ENCODE data around the gene NPEPL1. TPM values are rescaled to one million over a fixed set of nuclear protein-coding genes. Genes with fewer than 3 reads are reported as not detected.

NPEPL1 gene
- total and polyA plus RNA-seq, 2 donors (not counting 3 experiments of a cell fraction or from before 2014, with no cell fraction given): 22.5 to 40.8 TPM

GRCh38 chr20:58755766-58756449 lies 63.3 kb downstream of the NPEPL1 start:
- Histone ChIP-seq H3K4me1 (ENCODE audit: control insufficient read depth, extremely low read depth, insufficient read depth, low read length) (no peaks in the 10 kb centered on the region), H3K9me1 (replicated peaks; ENCODE audit: control insufficient read depth, extremely low read depth, insufficient read depth, low read length) (no peaks in the 10 kb centered on the region), H3K4me2 (ENCODE audit: insufficient read depth, low read length) (no peak overlapping the region), H2AFZ (ENCODE audit: low read depth, low read length) (no peak overlapping the region), H4K20me1 (replicated peaks; ENCODE audit: control insufficient read depth, extremely low read depth, insufficient read depth, low read length) (no peaks in the 10 kb centered on the region), H3K36me3 (ENCODE audit: control insufficient read depth in 2 of 2, extremely low read depth in 1 of 2, insufficient read depth in 2 of 2, low read length in 2 of 2) (no peaks in the 10 kb centered on the region), H3K27me3 (ENCODE audit: control insufficient read depth in 2 of 2, insufficient read depth in 2 of 2, low read length in 2 of 2) (no peaks in the 10 kb centered on the region), H3K79me2 (ENCODE audit: control insufficient read depth, insufficient read depth, low read length) (no peaks in the 10 kb centered on the region), H3K4me3 (replicated peaks in 1 of 3; ENCODE audit: insufficient read depth in 1 of 3, low read depth in 1 of 3, low read length in 3 of 3) (no peak overlapping the region), H3K9me3 (replicated peaks; ENCODE audit: control insufficient read depth, insufficient read depth, low read length) (no peaks in the 10 kb centered on the region), H3K27ac (ENCODE audit: insufficient read depth, low read depth, low read length) (no peak overlapping the region), H3K9ac (replicated peaks; ENCODE audit: extremely low read depth, insufficient read depth, low read length) (no peak overlapping the region)
- no TSS peak for BruUV-seq (replicated peaks)
- intact Hi-C loops (cut with micrococcal nuclease): no loop called here
- DNase-seq (ENCODE audit: low read depth, low spot score): no peak
- CTCF ChIA-PET: no interaction called here
- POLR2A ChIA-PET: no interaction called here
- FAIRE-seq: no peak
- dilution Hi-C loops (cut with MboI; ENCODE audit: extremely low pct_ligation_motif_present, low sequenced_read_pairs): no loop called here
- no peak for TF ChIP-seq GATA2 (IDR thresholded peaks at IDR 0.05; ENCODE audit: insufficient read depth, insufficient read length, low read depth, low read length)
- TF ChIP-seq POLR2A (IDR thresholded peaks at IDR 0.05; ENCODE audit: low read depth, low read length): no peak
- TF ChIP-seq, protein P1, sequence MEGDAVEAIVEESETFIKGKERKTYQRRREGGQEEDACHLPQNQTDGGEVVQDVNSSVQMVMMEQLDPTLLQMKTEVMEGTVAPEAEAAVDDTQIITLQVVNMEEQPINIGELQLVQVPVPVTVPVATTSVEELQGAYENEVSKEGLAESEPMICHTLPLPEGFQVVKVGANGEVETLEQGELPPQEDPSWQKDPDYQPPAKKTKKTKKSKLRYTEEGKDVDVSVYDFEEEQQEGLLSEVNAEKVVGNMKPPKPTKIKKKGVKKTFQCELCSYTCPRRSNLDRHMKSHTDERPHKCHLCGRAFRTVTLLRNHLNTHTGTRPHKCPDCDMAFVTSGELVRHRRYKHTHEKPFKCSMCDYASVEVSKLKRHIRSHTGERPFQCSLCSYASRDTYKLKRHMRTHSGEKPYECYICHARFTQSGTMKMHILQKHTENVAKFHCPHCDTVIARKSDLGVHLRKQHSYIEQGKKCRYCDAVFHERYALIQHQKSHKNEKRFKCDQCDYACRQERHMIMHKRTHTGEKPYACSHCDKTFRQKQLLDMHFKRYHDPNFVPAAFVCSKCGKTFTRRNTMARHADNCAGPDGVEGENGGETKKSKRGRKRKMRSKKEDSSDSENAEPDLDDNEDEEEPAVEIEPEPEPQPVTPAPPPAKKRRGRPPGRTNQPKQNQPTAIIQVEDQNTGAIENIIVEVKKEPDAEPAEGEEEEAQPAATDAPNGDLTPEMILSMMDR (IDR thresholded peaks at IDR 0.05; ENCODE audit: extremely low read depth in 1 of 2, insufficient read depth in 1 of 2, low read depth in 1 of 2, low read length in 2 of 2): no peak
- no peak for TF ChIP-seq EZH2 (IDR thresholded peaks at IDR 0.05; ENCODE audit: borderline replicate concordance, low read depth, low read length, severe bottlenecking)
- no peak for TF ChIP-seq MAX (IDR thresholded peaks at IDR 0.05; ENCODE audit: insufficient read depth, insufficient read length)
- TF ChIP-seq MYC (IDR thresholded peaks at IDR 0.05; ENCODE audit: low read depth, low read length): no peak
- TF ChIP-seq JUN (IDR thresholded peaks at IDR 0.05; ENCODE audit: borderline replicate concordance, insufficient read depth, insufficient read length, low read depth): no peak
- no peak for TF ChIP-seq POLR2AphosphoS5 (IDR thresholded peaks at IDR 0.05; ENCODE audit: insufficient read depth, low read depth, low read length)
- TF ChIP-seq FOS (IDR thresholded peaks at IDR 0.05; ENCODE audit: borderline replicate concordance, insufficient read depth, low read length): no peak

Measured in endothelial cell of umbilical vein (primary cell).